C4-2B (cell line): ENCODE measurements around the gene SYNPR.

Experiments
- ZFX ChIP-seq: fragments of 450-650 bp; IDR thresholded peaks from 2 replicates; pipeline ENCODE4 v1.6.1; 2017
- TF ChIP-seq, protein P1 (sequence below): fragments of 450-650 bp; conservative IDR thresholded peaks from 2 replicates; pipeline ENCODE4 v1.5.1; 2017; ENCODE audit warnings: mild to moderate bottlenecking

DNA sequence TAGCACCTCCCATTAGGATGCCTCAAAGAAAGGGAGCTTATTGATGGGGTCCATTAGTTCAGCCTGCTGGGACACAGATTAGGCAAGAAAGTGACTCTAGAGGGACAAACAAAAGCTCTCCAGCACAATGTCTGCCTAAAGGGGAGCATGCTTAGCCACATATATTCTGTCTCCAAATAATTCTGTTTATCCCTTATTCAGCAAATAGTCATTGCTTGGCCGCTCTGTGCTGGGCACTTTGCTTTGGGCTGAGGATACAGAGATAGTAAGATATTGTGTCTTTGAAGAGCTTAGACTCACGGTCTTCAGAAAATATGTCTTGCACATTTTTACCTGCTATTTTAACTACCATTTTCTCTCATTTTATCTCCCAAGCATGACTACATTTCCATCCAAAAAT, 159.8 kb downstream of the SYNPR start:
- TF ChIP-seq, protein P1, sequence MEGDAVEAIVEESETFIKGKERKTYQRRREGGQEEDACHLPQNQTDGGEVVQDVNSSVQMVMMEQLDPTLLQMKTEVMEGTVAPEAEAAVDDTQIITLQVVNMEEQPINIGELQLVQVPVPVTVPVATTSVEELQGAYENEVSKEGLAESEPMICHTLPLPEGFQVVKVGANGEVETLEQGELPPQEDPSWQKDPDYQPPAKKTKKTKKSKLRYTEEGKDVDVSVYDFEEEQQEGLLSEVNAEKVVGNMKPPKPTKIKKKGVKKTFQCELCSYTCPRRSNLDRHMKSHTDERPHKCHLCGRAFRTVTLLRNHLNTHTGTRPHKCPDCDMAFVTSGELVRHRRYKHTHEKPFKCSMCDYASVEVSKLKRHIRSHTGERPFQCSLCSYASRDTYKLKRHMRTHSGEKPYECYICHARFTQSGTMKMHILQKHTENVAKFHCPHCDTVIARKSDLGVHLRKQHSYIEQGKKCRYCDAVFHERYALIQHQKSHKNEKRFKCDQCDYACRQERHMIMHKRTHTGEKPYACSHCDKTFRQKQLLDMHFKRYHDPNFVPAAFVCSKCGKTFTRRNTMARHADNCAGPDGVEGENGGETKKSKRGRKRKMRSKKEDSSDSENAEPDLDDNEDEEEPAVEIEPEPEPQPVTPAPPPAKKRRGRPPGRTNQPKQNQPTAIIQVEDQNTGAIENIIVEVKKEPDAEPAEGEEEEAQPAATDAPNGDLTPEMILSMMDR, result no peak
- TF ChIP-seq ZFX, result no peak
